Skin epidermis (tissue), 12 donors: ENCODE measurements around the gene GPR153.

Source experiments
- H3K27ac ChIP-seq, 21 experiments: fragments of 200-600 bp; sonication (generic) in 11 of 21; one replicate each; pipeline ENCODE4 v1.5.0; 2020; ENCODE audit warnings: mild to moderate bottlenecking in 3 of 21, inconsistent platforms in 2 of 21, moderate library complexity in 2 of 21
- H3K4me3 ChIP-seq, 7 experiments: fragments of 200-600 bp; sonication (generic) in 2 of 7; one replicate each; pipeline ENCODE4 v1.5.0; 2020; ENCODE audit warnings: inconsistent platforms in 2 of 7, mild to moderate bottlenecking in 2 of 7, moderate library complexity in 1 of 7

GPR153 gene

GRCh38 chr1:6210591-6211355, 50.1 kb downstream of the GPR153 start:
- no peak overlapping the region for H3K27ac ChIP-seq
- H3K4me3 ChIP-seq, result no peak overlapping the region

DNA sequence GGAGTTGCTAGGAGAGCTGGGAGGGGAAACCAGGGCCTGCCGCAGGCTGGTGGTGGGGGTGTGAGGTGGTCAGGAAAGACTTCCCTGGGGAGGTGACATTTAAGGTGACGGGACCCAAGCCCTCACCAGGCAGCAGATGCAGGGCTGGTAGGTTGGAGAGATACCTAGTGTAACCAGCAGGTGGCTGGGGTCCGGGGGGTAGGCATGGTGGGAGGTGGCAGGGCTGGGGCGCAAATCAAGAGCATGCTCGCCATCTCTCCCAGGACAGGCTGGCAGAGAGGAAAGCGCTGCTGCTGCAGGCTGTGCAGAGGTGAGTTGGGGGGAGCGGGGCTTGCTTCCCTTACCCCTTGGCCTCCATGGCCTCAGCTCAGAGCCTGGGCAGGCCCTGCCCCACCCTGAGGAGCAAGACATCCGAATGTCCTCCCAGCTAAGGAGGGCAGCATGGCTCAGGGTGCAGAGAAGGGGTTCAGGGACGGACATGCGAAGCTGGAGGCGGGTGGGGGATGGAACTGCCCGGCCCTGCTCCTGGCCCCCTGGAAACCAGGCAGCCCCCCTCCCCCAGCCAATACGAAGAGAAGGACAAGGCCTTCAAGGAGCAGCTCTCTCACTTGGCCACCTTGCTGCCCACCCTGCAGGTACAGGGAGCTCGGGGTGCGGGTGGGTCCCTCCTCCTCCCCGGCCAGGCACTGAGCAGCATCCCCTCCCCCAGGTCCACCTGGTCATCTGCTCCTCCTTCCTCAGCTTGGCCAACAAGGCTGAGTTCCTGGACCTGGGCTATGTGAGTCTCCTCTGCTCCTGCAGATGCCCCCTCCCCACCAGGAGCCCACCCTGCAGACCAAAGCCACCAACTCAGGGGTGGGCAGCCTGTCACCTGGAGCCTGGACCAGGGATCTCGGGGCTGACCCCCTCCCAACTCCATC, 51.0 kb downstream of the GPR153 start:
- H3K4me3 ChIP-seq, result peak overlapping the region in 3 of 7 experiments; percentile 18 to 40 (median 31)
- H3K27ac ChIP-seq, result no peak overlapping the region

GRCh38 chr1:6208723-6209660, 51.9 kb downstream of the GPR153 start:
- Histone ChIP-seq H3K4me3 (peak overlapping the region; percentile 15 to 40 (median 30)), H3K27ac (peak overlapping the region in 2 of 21 experiments; percentile 7 to 27)

- H3K4me3 ChIP-seq, result no peak overlapping the region
- H3K27ac ChIP-seq, result no peak overlapping the region
These were observed 53.0 kb downstream of the GPR153 start for GRCh38 chr1:6207921-6208320.

GRCh38 chr1:6207075-6207885, 53.6 kb downstream of the GPR153 start:
- no peak overlapping the region for H3K27ac ChIP-seq
- H3K4me3 ChIP-seq, result peak overlapping the region in 1 of 7 experiments; percentile 50

- Histone ChIP-seq H3K4me3 (peak overlapping the region; percentile 28 to 50 (median 35)), H3K27ac (peak overlapping the region in 10 of 21 experiments; percentile 4 to 60 (median 41))
These were observed 54.4 kb downstream of the GPR153 start for GRCh38 chr1:6206520-6206855.

DNA sequence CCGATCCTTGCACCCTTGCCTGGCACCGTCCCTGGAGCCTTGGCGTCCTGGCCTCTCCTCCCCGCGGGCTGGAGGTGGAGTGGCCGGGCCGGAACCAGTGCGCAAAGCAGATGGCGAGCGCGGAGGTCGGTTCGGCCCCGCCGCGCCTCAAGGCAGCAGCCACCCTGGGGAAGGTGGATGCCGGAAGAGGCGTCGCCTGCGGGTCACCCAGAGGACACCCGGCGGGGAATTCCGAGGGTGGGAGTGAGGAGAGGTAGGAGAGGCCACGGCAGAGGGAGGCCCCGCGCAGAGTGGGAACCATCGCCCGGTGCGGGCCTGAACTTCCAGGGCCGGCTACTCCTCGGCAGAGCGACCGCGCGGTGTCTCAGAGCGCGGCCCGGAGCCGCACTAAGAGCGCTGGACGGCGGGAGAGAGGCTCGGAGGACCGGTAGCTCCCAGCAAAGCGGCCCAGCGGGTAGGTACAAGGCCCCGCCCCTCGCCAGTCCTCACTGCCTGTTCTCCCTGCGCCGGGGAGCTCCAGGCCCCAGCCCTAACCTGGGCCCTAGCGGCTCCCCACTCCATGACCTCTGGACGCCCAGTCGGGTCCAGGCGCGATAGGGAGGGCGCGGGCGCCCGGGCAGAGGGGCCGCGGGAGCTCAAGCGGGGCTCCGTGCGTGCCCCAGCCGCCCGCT, 54.9 kb downstream of the GPR153 start, which contains the start of gene RNF207:
Gene RNF207, plus strand, starts transcription at position 271 of the 671 bp plus-strand sequence. CDS start 417 bp downstream, outside the sequence.
- Histone ChIP-seq H3K27ac (peak within 1 kb of the TSS in 14 of 21 experiments; percentile 4 to 60 (median 39)), H3K4me3 (peak within 1 kb of the TSS; percentile 28 to 50 (median 35))

- H3K4me3 ChIP-seq, result no peak overlapping the region
- no peak overlapping the region for H3K27ac ChIP-seq
These were observed 58.6 kb downstream of the GPR153 start for GRCh38 chr1:6202256-6202655.

DNA sequence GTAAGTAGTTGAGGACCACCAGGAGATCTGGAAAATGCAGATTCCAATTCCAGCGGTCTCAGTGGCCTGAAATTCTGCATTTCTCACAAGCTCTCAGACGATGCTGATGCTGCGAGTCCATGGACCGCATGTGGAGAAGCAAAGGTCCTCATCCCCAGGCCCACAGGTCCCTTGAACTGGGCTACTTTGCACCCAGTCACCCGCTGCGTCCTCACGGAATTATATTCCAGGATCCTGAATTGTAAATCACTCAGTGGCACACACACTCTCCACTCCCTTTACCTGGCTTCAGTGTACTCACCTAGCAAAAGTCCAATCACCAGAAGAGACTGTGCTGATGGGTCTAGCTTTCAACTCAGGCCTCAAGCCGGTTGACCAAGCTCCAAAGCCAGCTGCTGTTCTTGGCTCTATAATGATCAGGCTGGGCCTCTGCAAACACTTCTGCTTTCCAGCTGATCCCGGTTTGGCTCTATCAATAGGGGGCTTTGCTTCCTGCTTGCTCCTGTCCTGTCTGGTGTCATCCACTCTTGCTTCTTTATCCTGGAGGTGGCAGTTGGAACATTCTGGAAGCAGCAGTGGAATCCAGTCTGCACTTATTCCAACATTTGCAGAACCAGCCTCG, 60.6 kb downstream of the GPR153 start:
- peak overlapping the region; percentile 21 to 100 (median 91) for H3K4me3 ChIP-seq
- peak overlapping the region in 20 of 21 experiments; percentile 83 to 98 (median 92) for H3K27ac ChIP-seq

- peak within 1 kb of the TSS; percentile 85 to 100 (median 95) for H3K4me3 ChIP-seq
- H3K27ac ChIP-seq, result peak within 1 kb of the TSS; percentile 83 to 98 (median 92)
These were observed 61.4 kb downstream of the GPR153 start, which contains the start of gene RPL22 for GRCh38 chr1:6199298-6200187. RPL22 (minus strand) TSS chr1:6199595; CDS start chr1:6199573, 22 bp downstream.

DNA sequence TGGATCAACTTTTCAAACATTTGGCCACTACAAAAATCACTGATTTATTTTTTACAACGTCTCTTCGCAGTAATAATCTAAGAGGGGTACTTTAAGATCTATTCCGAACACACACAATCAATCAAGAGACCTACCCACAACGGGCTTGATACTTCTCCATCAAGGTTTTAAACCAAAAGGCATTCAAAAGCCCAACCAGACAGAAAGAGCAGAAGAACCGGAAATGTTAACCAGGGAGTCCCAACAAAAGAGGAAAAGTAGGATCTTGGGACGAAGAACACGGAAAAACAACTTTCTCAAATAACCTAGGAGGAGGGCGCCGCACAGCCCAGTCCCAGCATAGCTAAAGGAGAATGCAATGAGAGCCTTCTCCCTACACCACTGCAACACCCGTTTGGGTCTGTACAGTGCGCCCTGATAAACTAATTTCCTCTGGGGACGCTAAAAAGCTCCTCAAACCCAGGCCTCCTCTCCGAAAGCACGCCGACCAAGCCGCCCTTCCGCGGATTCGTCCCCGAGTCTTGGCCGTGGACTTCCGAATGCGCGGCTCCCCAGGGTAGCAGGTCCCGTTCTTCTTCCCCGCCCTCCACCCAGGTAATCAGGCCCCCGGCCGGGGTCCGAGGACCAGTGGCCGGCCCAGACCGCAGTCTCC, 62.1 kb downstream of the GPR153 start:
- Histone ChIP-seq H3K27ac (peak overlapping the region; percentile 83 to 98 (median 92)), H3K4me3 (peak overlapping the region; percentile 85 to 100 (median 95))

DNA sequence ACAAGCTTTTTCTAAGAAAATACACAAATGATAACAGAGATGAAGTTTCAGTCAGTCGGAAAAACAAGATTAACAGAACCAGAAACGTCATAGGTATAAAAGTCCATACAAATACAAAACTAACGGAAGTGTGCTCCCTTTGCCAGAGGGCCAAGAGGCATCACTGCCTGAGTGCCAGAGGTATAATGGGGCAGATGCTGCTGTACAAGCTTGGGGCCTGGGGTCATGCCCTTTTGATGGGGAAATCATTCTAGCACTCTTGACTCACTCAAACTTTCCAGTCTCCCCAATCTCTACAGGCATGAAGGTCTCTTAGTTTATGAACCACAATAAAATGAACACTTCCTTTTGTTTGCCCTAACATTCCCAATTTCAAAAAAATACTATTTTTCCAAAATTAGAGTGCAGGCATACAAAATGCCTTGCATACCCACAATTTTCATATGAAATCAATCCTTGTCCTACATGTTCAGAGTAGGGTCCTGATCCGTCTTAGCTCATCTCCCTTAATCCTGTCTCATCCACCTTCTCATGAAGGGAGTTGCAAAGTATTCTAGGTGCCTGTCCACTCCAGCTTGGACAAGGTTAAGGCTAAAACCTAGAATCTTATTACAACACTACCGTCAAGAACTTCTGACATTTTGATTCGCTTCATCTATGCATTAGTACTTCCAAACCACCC, 63.0 kb downstream of the GPR153 start:
- H3K27ac ChIP-seq, result peak overlapping the region in 3 of 21 experiments; percentile 91 to 95 (median 95)

More for the DNA sequence above, 63.0 kb downstream of the GPR153 start:
- H3K4me3 ChIP-seq, result peak overlapping the region; percentile 85 to 100 (median 95)
